NCI-H748 treated with DMSO at 0.1 percent for 48 hours (cell line): ENCODE results near the gene ARHGEF19.
"Not testable (repeated sequence)": the region's sequence is repeated elsewhere in the genome, so short reads cannot be mapped to it uniquely, and the experiment has no call there.

ENCODE experiments used
- DNase-seq: peaks from one replicate; lab custom pipeline; 2025; lab: John Stamatoyannopoulos, UW

Gene ARHGEF19

DNA sequence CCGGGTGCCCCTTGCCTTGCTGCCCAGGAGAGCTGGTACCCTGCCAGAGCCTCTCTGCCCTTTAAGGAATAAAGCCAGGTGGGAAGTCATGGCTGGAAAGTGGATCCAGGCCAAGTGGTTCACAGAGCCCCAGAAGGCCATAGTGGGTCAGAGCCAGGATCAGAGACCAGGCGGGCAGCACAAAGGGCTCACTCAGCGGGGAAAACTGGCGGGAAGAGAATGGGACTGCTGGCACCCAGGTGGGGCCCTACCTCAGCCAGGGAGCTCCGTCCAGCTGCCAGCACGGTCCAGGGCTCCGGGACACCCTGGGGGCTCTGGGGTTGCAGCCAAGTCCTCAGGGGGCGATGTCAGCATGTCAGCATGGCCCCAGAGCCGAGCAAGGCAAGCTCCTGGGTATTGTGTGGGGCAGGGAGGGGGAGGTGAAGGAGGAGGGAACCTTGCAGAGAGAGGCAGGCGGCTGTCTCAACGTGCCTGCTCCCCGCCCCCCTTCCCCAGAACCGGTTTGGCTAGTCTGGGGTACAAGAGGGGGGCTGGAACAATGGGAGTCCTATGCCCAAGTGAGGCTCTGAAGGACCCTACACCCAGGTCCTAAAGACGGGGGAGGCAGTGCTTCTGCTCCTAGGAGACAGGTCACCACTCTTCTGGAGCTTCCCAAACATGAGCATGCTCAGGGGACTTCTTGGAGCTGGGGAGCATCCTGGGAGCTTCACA, at the start of gene ARHGEF19:
TSS of gene ARHGEF19 (minus strand) at position 402 of the 711 bp plus-strand sequence. CDS start 3,598 bp downstream, outside the sequence.
- peak; percentile 48 for DNase-seq

DNA sequence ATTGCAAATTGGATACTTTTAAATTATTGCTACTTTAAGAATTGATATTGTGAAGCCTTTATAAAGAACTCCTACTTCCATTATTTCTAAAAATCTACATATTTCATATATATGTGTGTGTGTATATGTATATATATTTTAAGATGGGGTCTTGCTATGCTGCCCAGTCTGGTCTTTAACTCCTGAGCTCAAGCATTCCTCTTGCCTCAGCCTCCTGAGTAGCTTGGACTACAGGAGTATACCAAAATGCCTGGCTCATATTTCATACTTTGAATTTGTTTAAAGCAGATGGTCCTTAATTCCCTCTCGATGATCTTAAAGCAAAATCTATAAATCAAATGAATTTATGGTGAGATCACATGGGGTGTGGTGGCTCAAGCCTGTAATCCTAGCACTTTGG, 49.6 kb upstream of the ARHGEF19 start:
- no peak for DNase-seq

DNA sequence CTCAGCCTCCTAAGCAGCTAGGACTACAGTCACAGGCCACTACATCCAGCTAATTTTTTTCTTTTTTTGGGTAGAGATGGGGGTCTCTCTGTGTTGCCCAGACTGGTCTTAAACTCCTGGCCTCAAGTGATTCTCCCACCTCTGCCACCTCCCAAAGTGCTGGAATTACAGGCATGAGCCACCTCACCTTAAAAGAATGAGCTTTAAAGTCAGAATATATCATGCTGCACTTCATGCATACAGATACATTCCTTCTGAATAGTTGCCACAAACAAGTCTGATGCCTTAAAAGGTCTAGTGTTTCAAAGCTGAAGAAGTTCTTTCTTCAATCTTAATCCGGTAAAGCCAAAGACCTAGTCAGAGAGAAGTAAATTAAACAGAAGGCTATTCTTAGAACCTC, 48.4 kb upstream of the ARHGEF19 start:
- no peak for DNase-seq

DNA sequence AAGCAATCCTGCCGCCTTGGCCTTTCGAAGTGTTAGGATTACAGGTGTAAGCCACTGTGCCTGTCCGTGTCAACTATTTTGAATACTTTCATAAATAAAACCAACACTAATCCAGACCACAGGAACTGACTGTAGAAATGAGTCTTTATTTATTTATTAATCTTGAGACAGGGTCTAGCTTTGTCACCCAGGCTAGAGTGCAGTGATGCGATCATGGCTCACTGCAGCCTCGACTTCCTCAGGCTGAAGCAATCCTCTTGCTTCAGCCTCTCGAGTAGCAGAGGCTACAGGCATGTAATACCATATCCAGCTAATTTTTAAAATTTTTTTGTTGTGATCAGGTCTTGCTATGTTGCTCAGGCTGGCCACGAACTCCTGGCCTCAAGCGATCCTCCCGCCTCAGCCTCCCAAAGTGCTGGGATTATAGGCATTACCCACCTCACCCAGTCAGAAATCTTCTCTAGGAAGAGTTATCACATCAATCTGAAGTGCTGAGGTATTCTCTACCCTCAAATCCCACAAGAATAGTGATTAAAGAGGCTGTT, 46.2 kb upstream of the ARHGEF19 start:
- no peak for DNase-seq

DNA sequence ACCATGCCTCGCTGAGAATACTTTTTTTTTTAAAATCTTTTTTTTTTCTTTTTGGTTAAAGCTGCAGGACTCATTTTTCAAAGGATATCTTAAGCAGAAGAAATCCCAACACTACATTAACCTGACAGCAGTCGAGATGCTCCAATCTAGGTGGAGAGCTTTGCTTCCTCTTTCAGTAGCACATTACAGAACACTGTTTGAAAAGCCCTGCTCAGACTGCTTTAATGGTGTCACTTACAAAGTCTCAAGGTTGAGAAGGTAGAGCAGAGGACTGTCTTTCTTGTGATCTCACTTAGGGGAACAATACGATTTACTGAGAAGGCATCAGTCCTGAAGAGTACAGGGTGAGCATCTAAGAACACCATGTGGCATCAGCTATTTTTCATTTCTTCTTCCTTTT, 45.5 kb upstream of the ARHGEF19 start:
- DNase-seq, result no peak

DNA sequence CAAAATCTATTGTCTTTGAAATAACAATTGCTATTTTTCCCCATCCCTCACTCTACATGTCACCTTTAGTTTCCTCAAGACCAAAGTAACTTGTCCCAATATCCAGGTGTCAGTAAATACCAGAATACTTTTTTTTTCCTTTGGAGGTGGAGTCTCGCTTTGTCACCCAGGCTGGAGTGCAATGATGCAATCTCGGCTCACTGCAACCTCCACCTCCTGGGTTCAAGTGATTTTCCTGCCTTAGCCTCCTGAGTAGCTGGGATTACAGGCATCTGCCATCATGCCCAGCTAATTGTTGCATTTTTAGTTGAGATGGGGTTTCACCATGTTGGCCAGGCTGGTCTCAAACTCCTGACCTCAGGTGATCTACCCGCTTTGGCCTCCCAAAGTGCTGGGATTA, 45.1 kb upstream of the ARHGEF19 start:
- not testable (repeated sequence) for DNase-seq

DNA sequence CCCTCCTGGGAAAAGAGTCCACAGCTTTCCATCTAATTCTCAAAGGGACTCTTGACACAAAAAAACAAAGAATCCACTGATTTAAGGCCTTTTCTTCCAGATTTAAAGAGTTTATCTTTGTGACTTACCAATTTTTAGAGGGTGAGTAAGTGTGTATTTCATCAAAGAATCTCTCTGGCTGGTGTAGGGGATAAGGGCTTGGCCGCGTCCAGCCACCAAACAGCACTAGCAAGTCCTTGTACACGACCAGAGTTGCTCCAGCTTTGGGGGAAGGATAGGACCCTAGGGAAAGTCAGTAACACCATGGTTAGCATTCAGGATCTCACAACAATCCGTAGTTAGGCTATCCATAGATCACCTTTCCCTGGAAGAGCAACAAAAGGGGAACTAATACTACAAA, 44.0 kb upstream of the ARHGEF19 start:
- no peak for DNase-seq

DNA sequence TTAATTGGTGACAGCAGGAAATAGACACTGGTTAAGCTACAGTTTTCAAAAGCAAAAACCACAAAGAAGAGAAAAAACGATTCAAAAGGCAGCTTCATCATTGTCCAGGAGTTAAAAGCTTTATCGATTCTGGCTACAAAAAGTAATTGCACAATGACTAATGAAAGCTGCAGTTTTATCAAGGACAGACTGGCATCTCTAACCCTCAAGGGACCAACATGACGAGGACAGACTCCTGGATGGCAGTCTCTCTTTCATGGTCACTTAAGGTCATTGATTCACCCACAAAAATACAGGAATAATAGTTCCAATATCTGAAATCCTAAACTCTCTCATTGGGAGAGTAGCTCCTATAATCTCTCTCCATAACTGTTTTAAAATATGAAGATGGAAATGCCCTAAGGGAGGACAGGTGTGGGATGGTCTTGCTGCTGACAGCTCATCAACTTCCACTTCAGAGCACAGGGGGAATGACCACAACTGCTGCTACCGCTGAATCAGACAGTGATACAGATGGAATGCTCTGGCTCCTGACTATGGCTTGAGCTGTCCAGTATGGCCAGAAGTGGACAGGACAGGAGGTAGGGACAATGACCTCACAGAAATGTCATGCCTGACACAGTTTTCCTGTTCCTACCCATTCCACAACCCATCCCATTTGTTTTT, 41.9 kb upstream of the ARHGEF19 start:
- no peak for DNase-seq

DNA sequence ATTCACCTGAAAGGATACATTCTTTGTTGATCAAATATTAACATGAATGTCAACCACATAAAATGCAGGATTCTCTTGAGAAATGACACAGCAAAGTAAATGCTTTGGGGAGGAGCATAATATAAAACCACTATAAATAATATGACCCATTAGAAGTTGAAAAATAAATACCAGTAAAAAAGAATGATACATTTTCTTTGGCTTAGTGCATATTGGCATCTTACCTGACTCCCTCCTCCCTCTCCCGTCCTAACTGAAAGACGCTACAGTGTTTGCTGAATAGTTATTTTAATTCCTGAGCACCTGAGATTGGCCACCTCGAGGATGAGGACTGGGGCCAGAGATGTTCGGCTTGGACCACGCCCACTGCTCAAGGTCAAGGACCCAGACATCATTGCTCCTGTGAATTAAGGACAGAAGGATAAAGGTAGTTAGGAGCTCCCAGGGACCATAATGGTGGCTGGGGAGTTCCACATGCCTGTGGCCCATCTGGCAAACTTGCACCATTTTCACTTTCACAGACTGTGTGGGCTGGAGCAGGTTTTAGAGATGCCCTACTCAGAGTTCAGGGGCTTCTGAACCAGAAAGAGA, 41.0 kb upstream of the ARHGEF19 start:
- no peak for DNase-seq

DNA sequence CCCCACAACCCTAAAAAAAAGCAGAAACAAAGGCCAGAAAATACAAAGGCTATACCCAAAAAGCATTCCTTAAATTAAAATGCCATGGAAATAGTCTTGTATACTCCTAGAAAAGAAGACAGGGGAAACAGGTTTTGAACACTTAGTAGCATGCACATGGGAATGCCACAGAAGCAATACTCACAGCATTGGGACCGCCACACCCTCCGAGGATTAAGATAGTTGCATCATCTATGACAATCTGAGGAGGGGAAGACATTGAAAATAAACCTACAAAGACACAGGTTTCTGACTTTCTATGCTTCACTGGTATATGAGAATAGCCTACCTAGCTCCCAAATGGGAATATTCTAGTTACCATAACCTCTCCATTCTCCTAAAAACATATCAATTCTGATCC, 40.5 kb upstream of the ARHGEF19 start:
- no peak for DNase-seq

DNA sequence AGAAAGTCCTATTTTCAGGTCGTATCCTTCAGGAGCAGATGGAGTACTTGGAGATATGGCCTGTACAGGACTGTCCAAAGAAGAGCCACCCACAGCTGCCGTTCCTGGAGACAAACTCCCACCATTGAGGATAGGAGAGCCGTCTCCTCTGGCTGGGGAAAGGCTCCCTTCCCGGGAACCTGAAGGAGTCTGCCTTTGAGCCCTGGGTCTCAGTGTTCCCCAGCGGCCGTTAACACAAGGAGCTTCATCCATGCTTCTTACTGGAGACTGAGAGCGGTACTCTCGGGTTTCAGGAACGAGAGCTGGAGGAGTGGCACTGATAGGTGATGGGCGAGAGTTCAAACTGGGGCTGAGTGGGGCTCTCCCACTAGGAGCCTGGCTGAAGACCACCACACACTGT, 38.9 kb upstream of the ARHGEF19 start:
- no peak for DNase-seq

DNA sequence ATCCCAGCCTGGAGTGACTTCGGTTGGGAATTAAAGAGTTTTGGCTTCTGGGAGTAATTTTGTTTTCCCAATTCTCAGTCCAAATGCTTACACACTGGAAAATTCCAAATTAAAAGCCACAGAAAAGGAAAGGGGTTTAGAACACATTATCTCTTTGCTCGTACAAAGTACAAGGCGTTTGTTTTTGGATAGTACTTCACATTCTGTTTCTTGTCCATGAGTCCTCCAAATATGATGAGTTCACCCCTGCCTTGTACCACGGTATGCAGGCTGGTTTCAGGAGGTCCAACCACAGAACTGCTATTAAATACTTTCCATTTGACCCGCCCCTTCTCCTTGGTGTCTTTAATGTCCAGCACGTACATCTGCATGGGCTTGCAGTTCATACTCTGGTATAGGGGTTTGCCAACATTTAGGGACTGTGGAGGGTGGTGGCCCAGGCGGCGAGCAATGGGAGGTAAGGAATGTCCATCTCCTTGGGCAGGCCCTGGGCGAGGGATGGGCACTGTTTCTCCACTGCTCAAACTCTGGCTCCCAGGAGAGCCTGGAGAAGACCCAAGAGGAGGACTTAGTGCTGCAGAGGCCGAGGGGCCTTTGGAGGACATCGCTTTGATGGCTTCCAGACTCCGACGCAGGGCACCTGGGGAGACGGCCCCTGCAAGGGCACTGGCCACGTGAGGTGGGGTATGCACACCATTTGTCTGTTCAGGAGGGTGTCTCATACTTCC, 38.2 kb upstream of the ARHGEF19 start:
- no peak for DNase-seq

DNA sequence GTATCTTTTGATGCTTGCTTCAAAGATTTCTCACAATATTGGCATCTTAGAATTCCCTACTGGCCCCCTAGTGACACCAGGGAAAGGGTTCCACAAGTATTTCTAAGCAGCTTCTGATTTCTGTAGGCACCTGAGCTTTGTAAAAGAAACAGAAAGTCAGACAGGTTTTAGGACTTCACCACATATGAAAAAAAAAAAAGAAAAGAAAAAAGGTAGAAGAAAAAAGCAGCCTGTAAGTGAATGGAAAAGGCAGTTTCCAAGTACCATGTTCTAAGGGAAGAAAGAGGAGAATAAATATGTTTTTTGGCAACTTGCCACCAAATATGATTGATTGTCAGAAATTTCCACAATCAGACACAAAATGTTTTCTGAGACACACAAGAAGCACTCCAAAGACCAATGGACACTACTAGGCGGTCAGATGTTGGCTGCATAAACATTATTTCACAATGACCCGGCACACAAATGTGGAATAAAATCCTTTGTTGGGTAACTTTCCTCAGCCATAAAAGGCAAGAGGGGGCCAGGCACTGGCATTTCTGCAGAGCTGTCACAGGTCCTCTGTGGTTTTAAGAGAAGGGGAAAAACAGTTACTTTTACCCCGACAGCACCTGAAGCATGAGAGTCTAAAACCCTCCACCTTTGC, 37.3 kb upstream of the ARHGEF19 start:
- no peak for DNase-seq

DNA sequence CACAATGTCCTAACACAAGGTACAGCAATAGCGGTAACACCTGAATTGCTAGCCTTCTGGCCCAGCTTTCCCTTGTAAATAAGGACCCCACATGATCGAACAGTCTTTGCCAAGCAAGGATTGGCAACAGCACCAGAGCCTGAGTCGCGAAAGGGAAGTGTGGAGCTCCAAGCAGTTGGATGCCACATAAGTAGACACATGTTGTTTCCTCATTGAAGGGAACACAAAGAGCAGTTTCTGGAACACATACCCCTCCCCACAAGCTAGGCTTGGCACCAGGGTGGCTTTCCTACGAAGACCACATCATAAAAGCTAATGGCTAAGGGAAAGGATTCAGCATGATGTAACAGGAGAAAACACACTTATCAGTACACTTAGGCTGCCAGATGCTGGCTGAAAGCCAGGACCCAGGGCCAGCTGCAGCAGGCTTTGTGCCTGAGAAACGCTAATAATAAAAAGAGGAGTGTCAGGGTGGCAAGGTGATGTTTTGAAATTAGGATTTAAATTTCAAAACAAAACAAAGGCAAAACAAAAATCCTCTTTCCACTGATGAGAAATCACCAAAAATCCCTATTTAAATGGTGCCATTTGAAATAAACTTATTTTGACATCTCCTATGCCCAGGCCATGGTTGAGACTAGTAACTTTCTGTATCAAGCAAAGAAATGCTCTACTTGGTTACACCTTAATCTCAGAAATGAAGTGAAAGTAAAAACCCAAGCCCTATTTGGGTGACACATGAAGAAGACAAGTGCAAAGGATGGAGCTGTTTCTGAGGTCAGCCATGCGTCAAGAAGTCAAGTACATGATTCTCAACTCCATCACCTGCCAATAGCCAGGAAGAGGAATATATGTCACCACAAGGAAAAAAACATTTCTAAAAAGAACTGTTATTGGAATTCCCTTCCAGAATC, 36.4 kb upstream of the ARHGEF19 start:
- DNase-seq, result peak; percentile 94

DNA sequence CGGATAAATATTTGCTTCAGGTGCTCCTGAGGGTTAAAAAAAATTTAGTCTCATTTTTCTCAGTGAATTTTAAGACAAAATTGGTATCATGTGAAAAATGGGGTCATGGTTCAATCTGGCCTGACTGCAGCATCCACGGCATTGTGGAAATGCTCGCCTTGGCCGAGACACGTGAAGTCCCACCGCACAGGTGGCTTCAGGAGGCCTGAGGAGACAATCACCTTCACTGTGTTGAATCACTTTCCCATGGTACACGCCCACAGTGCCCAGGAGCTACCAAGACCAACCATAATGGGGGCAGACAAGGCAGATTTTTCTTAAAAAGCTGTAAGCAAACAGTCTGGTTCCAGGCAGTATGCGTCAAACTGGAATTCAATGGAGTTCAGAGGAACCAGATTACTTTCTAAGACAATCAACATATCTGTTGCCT, 35.6 kb upstream of the ARHGEF19 start:
- no peak for DNase-seq

DNA sequence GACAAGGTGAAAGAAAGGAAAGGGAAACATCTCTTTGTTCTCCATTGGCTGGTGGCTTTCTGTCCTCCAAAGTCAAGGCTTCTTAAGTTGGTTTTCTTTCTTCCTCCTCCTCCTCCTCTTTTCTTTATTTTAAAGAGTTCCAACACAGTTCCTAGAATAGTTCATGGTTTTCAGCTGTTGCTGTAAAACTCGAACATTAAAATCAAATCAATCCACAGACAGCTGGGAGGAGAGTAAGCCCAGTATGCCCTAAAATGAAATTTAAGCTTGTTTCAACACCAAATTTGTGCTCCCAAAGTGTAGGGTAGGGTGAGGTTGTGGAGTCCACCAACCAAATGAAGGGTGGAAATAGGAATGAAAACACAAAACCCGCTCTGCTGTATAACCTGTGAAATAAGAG, 35.0 kb upstream of the ARHGEF19 start:
- DNase-seq, result no peak

DNA sequence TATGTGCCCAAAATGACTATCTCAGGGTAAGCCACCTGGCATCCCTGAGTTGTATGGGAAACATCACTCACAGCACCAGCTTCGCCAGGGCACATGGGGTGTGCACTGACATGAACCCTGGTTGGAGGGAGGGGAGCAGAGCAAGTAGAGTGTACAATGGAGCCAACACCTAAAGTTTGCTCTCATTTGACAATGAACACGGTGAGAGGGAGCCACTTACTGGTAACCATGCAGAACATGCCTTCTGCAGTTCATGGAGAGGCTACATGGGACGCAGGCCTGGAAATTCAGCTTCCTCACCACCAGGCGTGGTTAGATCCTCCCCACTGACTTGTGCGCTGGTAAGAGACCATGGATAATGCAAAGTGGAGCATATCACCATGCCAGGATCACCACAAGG, 34.5 kb upstream of the ARHGEF19 start:
- DNase-seq, result no peak

DNA sequence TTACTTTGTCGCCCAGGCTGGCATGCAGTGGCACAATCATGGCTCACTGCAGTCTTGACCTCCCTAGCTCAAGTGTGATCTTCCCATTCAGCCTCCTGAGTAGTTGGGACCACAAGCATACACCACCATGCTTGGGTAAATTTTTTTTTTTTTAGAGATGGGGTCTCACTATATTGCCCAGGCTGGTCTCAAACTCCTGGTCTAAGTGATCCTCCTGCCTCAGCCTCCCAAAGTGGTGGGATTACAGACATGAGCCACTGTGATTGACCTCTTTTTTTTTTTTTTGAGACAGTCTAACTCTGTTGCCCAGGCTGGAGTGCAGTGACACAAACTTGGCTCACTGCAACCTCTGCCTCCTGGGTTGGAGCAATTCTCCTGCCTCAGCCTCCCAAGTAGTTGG, 33.8 kb upstream of the ARHGEF19 start:
- DNase-seq, result not testable (repeated sequence)

DNA sequence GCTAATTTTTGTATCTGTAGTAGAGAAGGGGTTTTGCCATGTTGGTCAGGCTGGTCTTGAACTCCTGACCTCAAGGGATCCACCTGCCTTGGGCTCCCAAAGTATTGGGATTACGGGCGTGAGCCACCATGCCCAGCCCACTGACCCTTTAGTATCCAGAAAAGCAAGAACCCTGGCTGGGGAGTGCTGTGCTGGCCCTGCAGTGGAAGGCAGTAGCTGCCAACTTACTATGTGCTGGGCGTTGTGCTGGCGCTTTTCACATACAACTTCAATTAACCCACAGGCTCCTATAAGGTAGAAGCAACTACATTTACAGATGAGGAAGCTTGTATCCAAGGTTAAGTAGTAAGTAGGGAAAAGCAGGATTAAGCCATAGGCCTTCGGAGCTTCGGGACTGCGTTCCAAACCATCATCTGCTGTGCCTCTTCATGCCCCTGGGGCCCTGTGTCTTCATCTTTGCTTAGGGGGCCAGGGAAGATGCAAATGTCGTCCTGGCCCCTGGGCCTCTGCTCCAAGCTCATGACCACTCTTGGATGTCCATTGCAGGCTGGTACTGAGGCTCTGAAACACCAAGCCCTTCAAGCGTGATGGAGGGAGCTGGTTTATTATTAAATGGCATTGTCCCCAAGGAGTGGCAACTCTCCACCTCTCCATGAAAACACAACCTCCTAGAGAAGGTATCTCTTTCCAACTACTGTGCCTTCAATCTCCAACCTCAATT, 33.2 kb upstream of the ARHGEF19 start:
- no peak for DNase-seq

DNA sequence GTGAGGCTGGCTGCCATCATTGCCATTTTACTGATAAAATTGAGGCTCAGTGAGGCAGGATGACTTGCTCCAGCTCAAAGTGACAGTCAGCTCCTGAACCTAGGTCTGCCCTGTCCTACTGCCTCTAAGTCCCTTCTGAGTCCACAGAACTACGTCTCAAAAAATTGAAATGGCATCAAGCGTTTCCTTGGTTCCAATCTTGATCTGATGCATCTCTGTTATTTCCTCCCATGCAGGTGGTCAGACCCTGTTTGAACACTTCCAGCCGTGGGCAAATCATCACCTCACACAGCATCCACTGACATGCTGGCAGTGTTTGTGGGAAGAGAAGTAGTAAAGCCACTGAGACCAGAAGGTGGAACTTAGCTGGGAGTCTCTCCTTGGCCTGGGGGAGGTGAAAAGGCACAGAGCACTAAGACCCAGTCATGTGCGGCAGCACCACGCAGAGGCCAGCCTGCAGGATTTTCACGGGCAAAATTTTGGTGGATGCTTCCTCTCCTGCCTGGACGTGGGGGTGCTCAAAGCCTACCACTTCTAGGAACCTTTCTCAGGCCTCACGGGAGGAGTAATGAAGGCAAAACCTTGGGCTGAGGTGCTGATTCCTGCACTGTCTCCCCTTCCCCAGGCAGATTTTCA, 32.3 kb upstream of the ARHGEF19 start:
- no peak for DNase-seq
